Esophagus muscularis mucosa (tissue), 3 donors: ENCODE results near the gene VPS13D.

Experiments used
- POLR2A ChIP-seq: fragments of 450-650 bp; IDR thresholded peaks from one replicate; pipeline ENCODE4 v1.6.1; 2017; ENCODE audit warnings: antibody characterized with exemption, moderate library complexity, mild to moderate bottlenecking, low read depth
- POLR2AphosphoS5 ChIP-seq, 2 donors: sonication (generic); formaldehyde crosslinking; IDR thresholded peaks; one replicate each; pipeline ENCODE4 v1.6.1; 2017; ENCODE audit warnings: antibody characterized with exemption in 2 of 2
- TF ChIP-seq, protein P1 (sequence below), 3 experiments: fragments of 200-600 bp in 2 of 3; fragments of 450-650 bp in 1 of 3; sonication (generic) in 2 of 3; IDR thresholded peaks; one replicate each; pipeline ENCODE4 v1.5.1; 2017 to 2019; ENCODE audit warnings: antibody characterized with exemption in 3 of 3, mild to moderate bottlenecking in 2 of 3, moderate library complexity in 1 of 3

DNA sequence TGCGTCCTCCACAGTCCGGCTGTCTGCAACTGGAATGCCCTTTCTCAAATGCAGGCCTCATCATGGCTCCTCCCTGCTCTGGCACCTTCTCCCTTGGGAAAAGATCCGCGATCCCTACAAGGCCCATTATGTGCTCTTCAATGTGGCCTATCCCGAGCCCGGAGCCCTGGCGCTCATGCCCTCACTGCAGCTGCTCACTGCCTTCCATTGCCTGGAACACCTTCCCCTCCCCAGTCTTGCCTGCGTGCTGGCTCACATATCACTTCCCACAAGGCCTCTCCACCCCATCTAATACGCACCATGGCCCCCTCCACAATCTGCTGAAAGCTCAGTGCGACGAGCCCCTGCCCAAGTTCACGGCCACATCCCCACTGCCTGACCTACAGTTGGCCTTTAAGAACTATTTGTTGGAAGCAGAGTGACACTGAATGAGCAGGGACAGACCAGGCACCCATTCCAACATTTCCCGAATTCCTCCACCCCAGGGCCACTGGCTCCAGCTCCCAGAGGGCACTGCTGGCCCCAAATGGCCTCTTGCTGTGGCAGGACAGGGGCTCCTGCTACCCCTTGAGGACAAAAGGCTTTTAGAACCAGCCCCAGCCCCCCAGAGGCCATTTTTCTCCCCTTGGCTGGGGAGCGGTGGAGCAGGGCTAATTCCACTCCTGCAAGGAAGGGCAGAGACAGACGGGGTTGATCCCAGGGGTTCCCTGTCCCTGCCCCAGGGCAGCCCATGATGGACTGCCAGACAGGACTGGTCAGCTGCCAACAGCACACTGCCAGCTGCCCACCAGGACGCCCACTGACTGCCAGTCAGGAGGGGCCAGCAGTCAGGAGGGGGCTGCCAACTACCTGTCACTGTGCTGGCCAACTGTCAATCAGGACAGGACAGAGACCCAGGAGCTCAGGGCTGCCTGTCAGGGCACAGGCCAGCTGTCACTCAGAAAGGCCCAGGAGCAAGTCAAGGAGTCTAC is 323.4 kb downstream of the VPS13D start:
- TF ChIP-seq, protein P1, sequence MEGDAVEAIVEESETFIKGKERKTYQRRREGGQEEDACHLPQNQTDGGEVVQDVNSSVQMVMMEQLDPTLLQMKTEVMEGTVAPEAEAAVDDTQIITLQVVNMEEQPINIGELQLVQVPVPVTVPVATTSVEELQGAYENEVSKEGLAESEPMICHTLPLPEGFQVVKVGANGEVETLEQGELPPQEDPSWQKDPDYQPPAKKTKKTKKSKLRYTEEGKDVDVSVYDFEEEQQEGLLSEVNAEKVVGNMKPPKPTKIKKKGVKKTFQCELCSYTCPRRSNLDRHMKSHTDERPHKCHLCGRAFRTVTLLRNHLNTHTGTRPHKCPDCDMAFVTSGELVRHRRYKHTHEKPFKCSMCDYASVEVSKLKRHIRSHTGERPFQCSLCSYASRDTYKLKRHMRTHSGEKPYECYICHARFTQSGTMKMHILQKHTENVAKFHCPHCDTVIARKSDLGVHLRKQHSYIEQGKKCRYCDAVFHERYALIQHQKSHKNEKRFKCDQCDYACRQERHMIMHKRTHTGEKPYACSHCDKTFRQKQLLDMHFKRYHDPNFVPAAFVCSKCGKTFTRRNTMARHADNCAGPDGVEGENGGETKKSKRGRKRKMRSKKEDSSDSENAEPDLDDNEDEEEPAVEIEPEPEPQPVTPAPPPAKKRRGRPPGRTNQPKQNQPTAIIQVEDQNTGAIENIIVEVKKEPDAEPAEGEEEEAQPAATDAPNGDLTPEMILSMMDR (IDR thresholded peaks at IDR 0.05): no peak
- TF ChIP-seq POLR2A (no peak), POLR2AphosphoS5 (IDR thresholded peaks at IDR 0.05) (peak in 1 of 2 donors; percentile 40)
